Activated T-cell treated with anti-CD3 and anti-CD28 coated beads, Interleukin-2, amount 50 U/mL, for 4 hours (primary cell): Measurements from ENCODE around the gene NKX6-2. TPM values are rescaled to one million over a fixed set of nuclear protein-coding genes. Genes with fewer than 3 reads are reported as not detected.
A peak's percentile ranks its signal among the peaks of the same experiment; 100 is the strongest.

Experiments used
- ATAC-seq, 2 donors: fragments of 200-7000 bp; cut with Tn5 transposase; one replicate each; pipeline ENCODE4 v1.10.0; 2021
- DNase-seq: peaks from one replicate; pipeline ENCODE4 v3.0.0-alpha.2; 2020
- H3K27me3 Mint-ChIP-seq: one replicate; pipeline ENCODE4 v1.8.0; 2021; ENCODE audit warnings: low read depth, mixed read lengths
- H3K36me3 Mint-ChIP-seq: one replicate; pipeline ENCODE4 v1.8.0; 2022; ENCODE audit warnings: mixed read lengths; ENCODE audit not compliant: insufficient read depth
- H3K4me1 Mint-ChIP-seq: one replicate; pipeline ENCODE4 v1.8.0; 2021; ENCODE audit warnings: low read depth, mixed read lengths
- H3K4me3 Mint-ChIP-seq: one replicate; pipeline ENCODE4 v1.8.0; 2021; ENCODE audit warnings: mild to moderate bottlenecking, moderate library complexity, mixed read lengths
- H3K9me3 Mint-ChIP-seq: one replicate; pipeline ENCODE4 v1.8.0; 2021; ENCODE audit warnings: mixed read lengths
- total RNA-seq, 3 donors: library from RNA; stranded (reverse); gene quantifications; one replicate each; pipeline ENCODE4 v1.2.1, GENCODE V29; 2021

Gene NKX6-2
- total RNA-seq, 3 donors from 2014 or later: not detected

DNA sequence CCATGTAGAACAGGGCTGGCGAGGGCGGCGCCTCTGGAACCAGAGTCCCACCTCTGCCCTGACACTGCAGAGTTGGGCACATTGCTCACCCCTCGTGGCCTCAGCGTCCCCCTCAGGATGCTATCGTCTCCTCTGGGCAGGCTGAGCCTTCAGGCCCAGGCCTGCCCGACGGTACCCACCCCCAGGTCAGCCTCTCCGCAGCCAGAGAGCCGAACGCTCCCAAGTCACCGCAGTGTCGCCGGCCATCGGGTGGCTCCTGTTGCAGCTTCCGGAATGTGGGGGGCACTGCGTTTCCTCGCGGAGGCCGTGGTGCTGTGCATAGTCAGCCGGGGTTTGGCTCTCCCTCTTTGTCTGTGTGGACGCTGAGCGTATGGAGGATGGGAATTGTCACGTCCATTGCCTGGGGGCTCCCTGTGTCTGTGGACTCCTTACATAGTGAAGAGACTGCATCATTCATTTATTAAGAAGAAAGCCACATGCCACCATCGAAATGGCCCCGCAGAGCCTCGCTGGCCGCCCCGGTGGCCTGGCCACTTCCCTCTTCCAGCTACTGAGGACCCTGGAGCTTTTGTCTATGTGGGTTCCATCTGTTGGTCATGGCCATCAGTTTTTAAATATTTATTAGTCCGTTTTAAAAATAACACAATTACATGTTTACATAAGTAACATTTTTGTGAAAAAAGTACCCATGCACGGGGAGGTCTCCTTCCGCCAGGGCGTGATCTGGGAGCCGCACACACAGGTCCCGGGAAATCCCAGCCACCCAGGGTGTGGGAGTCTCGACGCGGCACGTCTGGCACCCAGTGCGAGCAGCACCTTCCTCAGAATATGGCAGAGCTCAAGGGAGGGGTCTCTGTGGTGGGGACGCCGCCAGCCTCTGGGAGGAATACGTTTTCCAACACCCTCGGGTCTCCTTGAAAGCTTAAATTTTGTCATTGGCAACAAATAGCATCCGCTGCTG, 15.6 kb downstream of the NKX6-2 start:
- Mint-ChIP-seq H3K4me1 (no peaks in the 10 kb centered on the region), H3K4me3 (no peak overlapping the region), H3K9me3 (no peaks in the 10 kb centered on the region), H3K36me3 (peaks cover 11% of the 10 kb centered on the region), H3K27me3 (no peaks in the 10 kb centered on the region)
- no peak for ATAC-seq
- DNase-seq: no peak

DNA sequence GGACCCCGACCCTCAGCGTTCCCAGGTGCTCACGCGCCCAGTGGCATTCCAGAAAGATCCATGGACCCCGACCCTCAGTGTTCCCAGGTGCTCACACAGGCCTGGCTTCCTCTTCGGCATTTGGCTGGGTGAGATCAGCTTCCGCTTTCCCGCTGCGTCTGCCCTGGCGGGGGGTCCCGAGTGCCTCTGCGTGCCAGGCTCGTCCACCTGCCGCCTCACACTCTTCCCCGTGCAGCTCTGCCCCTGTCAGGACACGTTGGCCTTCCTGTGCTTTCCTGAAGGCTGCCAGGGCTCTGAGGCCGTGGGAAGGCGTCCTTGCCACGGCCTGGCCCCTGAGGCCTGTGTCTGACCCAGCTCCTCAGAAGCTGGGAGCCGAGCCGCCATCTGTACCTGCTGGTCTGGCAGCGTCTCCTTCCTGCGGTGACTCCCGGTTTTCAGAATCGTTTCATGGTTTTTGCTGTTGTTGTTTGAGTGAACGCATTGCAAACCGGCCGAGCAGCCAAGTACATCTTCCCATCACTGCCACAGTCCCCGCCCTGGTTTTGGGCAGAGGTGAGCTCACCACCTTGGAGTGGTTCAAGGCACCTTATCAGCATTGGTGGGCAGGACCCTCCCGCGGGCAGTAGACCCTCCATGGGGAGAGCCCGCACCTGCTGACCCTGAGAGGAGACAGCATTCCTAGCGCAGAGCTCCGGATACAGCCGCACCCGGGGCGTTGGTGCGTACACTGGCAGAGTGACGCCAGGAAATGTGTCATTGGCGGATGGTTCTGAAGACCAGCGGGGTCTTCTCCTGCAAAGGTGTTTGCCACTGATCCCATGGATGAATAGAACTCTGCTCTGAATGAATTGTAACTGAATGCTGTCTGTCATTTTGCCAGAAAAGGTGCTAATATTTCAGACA, 17.4 kb downstream of the NKX6-2 start:
- Mint-ChIP-seq H3K36me3 (peaks cover 11% of the 10 kb centered on the region), H3K4me1 (no peaks in the 10 kb centered on the region), H3K9me3 (no peaks in the 10 kb centered on the region), H3K27me3 (no peaks in the 10 kb centered on the region), H3K4me3 (no peak overlapping the region)
- no peak for ATAC-seq
- no peak for DNase-seq

GRCh38 chr10:132766291-132766690, 19.7 kb downstream of the NKX6-2 start:
- Mint-ChIP-seq H3K36me3 (peaks cover 9% of the 10 kb centered on the region), H3K9me3 (no peaks in the 10 kb centered on the region), H3K27me3 (no peaks in the 10 kb centered on the region), H3K4me3 (no peak overlapping the region), H3K4me1 (peaks cover 8% of the 10 kb centered on the region)
- ATAC-seq (no peak), DNase-seq (no peak)

DNA sequence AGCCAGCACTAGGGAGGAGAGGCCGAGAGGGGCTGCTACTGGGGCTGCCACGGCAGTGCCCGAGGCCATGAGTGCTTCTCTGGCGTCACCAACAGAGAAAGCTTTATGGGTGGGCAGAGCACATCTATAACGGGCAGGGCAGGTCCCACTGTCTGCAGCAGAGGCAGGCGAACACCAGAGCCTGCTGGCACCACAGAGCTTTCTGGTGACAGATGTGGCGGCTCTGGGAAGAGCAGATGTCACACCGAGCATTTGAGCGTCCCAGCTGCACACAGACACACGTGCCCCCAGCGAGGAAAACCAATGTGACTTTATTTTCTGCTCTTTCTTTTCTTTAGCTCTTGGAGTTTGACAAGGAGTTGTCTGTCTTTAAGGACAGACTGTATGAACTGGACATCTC, 20.5 kb downstream of the NKX6-2 start:
- ATAC-seq (no peak), DNase-seq (no peak)
- peaks cover 8% of the 10 kb centered on the region for H3K4me1 Mint-ChIP-seq
- H3K4me3 Mint-ChIP-seq: no peak overlapping the region
- H3K9me3 Mint-ChIP-seq: no peaks in the 10 kb centered on the region
- H3K36me3 Mint-ChIP-seq: peaks cover 13% of the 10 kb centered on the region
- no peaks in the 10 kb centered on the region for H3K27me3 Mint-ChIP-seq

DNA sequence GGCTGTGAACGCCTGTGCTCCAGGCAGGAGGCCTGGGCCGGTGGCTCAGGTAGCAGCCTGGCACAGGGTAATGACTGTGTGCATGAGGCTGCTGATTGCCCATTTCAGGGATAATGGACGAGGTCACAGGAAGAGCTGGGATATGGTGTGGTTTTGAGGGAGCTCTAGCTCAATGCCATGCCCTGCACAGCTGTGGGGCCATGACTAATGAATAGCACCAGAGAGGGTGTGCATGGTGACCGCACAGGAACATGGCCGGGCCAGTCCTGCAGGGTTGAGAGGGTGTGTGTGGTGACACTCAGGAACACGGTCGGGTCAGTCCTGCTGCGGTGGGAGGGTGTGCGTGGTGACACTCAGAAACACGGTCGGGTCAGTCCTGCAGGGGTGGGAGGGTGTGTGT, 21.8 kb downstream of the NKX6-2 start:
- Mint-ChIP-seq H3K27me3 (no peaks in the 10 kb centered on the region), H3K4me1 (peaks cover 8% of the 10 kb centered on the region), H3K9me3 (no peaks in the 10 kb centered on the region), H3K36me3 (peaks cover 13% of the 10 kb centered on the region), H3K4me3 (no peak overlapping the region)
- no peak for DNase-seq
- no peak for ATAC-seq

DNA sequence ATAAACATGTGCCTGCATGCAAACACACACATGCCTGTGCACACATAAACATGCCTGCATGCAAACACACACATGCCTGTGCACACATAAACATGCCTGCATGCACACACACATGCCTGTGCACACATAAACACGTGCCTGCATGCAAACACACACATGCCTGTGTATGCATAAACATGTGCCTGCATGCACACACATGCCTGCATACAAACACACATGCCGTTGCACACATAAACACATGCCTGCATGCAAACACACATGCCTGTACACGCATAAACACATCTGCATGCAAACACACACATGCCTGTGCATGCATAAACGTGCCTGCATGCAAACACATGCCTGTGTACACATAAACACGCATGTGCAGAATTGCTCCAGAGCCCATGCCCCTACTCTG, 22.4 kb downstream of the NKX6-2 start:
- Mint-ChIP-seq H3K9me3 (no peaks in the 10 kb centered on the region), H3K36me3 (peaks cover 11% of the 10 kb centered on the region), H3K4me1 (peaks cover 8% of the 10 kb centered on the region), H3K27me3 (no peaks in the 10 kb centered on the region), H3K4me3 (no peak overlapping the region)
- DNase-seq: no peak
- no peak for ATAC-seq

DNA sequence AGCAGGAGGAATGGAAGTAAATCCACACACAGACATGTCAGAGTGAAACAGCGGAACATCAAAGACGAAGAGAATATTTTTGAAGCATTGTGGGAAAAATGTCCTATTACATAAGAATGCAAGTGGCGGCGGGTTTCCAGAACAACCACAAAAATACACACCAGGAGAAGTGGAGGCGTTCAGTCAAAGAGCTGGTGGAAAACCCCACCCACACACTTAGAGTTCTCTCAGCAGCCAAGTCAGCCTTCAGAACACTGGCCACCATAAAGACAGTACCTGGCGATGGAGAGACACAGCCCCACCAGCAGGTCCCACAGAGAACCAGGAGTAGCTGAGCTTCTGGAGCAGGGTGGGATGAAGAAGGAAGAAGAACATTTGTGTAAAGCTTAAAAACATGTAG, 23.7 kb downstream of the NKX6-2 start:
- Mint-ChIP-seq H3K4me3 (no peak overlapping the region), H3K4me1 (peaks cover 8% of the 10 kb centered on the region), H3K36me3 (peaks cover 13% of the 10 kb centered on the region), H3K9me3 (no peaks in the 10 kb centered on the region), H3K27me3 (no peaks in the 10 kb centered on the region)
- no peak for DNase-seq
- ATAC-seq: peak in 1 of 2 donors; percentile 32

GRCh38 chr10:132761395-132762060, 24.4 kb downstream of the NKX6-2 start:
- H3K9me3 Mint-ChIP-seq: no peaks in the 10 kb centered on the region
- ATAC-seq: no peak
- H3K27me3 Mint-ChIP-seq: no peaks in the 10 kb centered on the region
- H3K4me1 Mint-ChIP-seq: peaks cover 8% of the 10 kb centered on the region
- no peak for DNase-seq
- peaks cover 13% of the 10 kb centered on the region for H3K36me3 Mint-ChIP-seq
- no peak overlapping the region for H3K4me3 Mint-ChIP-seq

DNA sequence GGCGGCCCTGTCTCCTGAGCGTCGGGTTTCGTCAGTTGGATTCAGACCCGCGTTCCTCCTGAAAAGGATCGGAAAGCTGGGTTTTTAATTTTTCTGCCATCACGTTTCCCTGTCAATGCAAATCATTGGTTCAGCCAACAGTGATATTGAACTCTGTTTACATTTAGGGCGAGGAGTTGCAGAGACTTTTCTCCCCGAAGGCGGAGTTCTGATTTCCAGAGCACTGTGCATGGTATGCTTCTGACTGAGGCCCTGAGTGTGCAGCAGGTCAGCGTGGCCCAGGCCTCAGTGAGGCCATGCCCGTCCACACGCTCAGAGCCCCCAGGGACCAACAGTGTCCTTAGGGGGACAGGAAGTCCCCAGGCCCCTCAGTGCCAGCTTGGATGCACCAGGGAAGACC, 27.1 kb downstream of the NKX6-2 start:
- Mint-ChIP-seq H3K4me1 (peaks cover 8% of the 10 kb centered on the region), H3K27me3 (no peaks in the 10 kb centered on the region), H3K4me3 (no peak overlapping the region), H3K36me3 (peaks cover 24% of the 10 kb centered on the region), H3K9me3 (no peaks in the 10 kb centered on the region)
- ATAC-seq (no peak), DNase-seq (no peak)

DNA sequence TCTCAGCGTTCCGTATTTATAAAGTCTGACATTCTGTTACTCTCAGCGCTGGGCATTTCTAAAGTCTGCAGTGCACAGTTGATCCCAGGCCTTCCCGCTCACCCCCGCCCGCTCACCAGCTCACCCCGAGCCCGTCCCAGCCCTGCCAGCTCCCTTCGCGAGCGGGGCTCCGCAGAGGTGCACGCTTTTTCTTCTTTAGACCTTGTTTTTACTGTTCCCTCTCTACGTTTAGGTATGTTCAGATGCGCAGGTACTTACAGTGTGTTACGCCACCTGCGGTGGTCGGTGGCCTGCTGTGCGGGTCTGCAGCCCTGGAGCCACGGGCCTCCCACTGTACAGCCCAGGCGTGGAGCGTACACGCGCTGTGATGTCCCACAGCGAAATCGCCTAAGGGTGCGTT, 28.8 kb downstream of the NKX6-2 start:
- H3K4me3 Mint-ChIP-seq: no peak overlapping the region
- ATAC-seq (no peak), DNase-seq (no peak)
- H3K9me3 Mint-ChIP-seq: no peaks in the 10 kb centered on the region
- H3K27me3 Mint-ChIP-seq: no peaks in the 10 kb centered on the region
- H3K4me1 Mint-ChIP-seq: peaks cover 4% of the 10 kb centered on the region
- H3K36me3 Mint-ChIP-seq: peaks cover 27% of the 10 kb centered on the region

GRCh38 chr10:132756591-132756990, 29.4 kb downstream of the NKX6-2 start:
- H3K36me3 Mint-ChIP-seq: peaks cover 27% of the 10 kb centered on the region
- DNase-seq: no peak
- no peaks in the 10 kb centered on the region for H3K4me1 Mint-ChIP-seq
- no peaks in the 10 kb centered on the region for H3K9me3 Mint-ChIP-seq
- ATAC-seq: no peak
- no peak overlapping the region for H3K4me3 Mint-ChIP-seq
- H3K27me3 Mint-ChIP-seq: no peaks in the 10 kb centered on the region

DNA sequence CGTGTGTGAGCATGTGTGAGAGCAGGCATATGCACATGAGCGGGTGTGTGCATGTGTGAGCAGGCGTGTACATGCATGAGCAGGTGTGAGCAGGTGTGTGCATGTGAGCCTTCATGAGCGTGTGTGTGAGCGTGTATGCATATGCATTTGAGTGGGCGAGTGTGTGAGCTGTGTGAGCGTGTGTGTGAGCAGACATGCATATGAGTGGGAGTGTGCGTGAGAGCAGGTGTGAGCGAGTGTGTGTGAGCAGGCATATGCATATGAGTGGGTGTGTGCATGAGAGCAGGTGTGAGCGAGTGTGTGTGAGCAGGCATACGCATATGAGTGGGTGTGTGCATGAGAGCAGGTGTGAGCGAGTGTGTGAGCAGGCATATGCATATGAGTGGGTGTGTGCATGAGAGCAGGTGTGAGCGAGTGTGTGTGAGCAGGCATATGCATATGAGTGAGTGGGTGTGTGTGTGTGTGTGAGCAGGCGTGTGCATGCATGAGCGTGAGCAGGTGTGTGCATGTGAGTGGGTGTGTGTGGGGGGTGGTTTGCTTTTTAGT, 30.7 kb downstream of the NKX6-2 start:
- no peaks in the 10 kb centered on the region for H3K27me3 Mint-ChIP-seq
- no peak for ATAC-seq
- DNase-seq: no peak
- H3K36me3 Mint-ChIP-seq: peaks cover 24% of the 10 kb centered on the region
- no peak overlapping the region for H3K4me3 Mint-ChIP-seq
- H3K4me1 Mint-ChIP-seq: no peaks in the 10 kb centered on the region
- no peaks in the 10 kb centered on the region for H3K9me3 Mint-ChIP-seq

- DNase-seq (no peak), ATAC-seq (no peak)
- Mint-ChIP-seq H3K27me3 (no peaks in the 10 kb centered on the region), H3K4me3 (no peak overlapping the region), H3K4me1 (no peaks in the 10 kb centered on the region), H3K36me3 (peaks cover 28% of the 10 kb centered on the region), H3K9me3 (no peaks in the 10 kb centered on the region)
Measured at GRCh38 chr10:132754071-132754470, 31.9 kb downstream of the NKX6-2 start.

DNA sequence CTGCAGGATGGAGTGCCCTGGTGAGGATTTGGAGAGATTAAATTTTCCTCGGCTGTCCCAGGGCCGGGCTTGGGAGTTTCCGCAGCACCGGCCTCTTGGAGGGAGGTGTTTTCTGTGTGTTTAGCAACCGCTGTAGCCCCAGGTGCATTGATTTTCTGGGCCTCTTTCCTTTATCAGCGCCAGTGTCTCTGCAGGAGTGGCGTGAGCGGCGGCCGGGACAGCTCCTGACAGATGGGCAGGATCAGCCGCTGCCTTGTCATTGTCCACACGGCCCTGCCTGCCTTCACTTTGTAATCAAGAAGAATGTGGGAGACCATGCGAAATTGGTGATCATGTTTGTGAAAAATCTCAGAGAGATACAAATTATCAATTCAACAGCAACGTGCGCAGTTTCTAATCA, 32.4 kb downstream of the NKX6-2 start:
- Mint-ChIP-seq H3K4me1 (no peaks in the 10 kb centered on the region), H3K4me3 (no peak overlapping the region), H3K36me3 (peaks cover 28% of the 10 kb centered on the region), H3K27me3 (no peaks in the 10 kb centered on the region), H3K9me3 (no peaks in the 10 kb centered on the region)
- ATAC-seq (no peak), DNase-seq (no peak)
